ENCODE measurements around the gene PLD4.
"Not testable (repeated sequence)": the region's sequence is repeated elsewhere in the genome, so short reads cannot be mapped to it uniquely, and the experiment has no call there.

Gene PLD4

DNA sequence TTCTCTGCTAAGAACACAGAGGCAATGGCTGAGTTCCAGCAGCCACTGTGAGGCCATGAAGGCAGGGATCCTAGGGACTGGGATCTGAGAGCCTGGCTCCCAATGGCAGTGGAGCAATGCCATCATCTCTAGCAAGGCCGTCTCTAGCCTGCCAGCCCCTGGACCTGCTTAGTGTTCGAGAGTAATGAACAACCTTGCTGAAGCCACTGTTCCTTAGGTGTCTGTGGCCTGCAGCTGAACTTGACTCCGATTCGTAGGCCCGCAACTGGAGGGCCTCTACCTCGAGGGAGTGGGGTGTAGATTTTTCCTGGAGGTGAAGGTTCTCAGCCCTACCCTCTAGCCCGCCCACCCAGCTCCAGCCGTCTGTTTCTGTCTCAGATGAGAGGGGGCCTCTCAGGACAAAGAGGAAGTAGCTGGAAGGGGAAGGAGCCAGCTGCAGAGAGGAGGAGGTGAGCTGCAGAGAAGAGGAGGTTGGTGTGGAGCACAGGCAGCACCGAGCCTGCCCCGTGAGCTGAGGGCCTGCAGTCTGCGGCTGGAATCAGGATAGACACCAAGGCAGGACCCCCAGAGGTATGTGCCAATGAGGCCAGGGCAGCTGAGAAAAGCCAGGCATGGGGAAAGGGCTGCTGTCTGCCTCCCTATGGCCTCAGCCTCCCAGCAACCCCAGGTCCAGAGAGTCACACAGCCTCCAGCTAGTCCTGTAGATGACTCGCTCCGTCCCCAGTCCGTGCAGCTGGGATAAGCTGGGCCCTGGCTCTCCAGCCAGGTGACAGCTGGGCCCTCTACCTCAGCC, at the start of gene PLD4:
PLD4 (plus strand) TSS at position 459 of the 793 bp plus-strand sequence. CDS start 2,262 bp downstream, outside the sequence.
- no peak for DNase-seq

GRCh38 chr14:104875412-104875751, 49.3 kb upstream of the PLD4 start:
- DNase-seq, result no peak

GRCh38 chr14:104875811-104876210, 48.9 kb upstream of the PLD4 start:
- DNase-seq, result no peak

GRCh38 chr14:104876251-104876699, 48.4 kb upstream of the PLD4 start:
- peak; percentile 37 for DNase-seq

DNA sequence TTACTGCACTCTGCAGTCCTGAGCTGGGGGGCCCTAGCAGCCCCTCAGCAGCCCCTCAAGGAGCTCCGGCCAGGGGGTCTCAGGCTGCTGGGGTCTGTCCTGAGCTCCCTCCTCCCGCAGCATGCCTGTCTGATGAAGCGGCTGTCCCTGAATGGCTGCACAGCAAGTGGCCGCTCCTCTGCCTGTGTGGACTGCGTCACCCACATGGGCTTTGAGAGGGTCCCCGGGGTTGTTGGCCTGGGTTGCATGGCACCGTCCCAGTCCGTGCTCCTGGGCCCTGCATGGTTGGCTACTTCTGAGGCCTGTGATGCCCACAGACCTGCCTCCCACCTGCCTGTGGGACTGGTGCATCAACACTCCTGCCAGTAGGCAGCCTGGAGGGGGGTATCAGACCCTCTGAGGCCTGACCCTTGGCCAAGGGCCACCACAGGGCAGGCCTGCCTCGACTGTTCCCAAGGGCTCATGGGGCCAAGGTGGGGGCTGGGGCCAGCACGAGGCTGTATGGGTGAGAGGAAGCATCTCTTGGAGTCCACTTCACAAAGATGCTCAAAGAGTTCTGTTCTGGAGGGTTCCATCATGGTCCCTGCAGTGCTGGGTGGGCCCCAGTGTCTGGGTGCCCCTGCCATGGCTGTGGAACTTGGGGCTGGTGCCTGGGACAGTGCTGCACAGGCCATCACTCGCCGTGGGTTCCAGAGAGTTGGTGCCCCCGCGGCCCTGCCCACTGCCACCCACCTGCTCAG, 47.4 kb upstream of the PLD4 start:
- no peak for DNase-seq

- DNase-seq, result no peak
Measured at GRCh38 chr14:104877806-104878550, 46.7 kb upstream of the PLD4 start.

DNA sequence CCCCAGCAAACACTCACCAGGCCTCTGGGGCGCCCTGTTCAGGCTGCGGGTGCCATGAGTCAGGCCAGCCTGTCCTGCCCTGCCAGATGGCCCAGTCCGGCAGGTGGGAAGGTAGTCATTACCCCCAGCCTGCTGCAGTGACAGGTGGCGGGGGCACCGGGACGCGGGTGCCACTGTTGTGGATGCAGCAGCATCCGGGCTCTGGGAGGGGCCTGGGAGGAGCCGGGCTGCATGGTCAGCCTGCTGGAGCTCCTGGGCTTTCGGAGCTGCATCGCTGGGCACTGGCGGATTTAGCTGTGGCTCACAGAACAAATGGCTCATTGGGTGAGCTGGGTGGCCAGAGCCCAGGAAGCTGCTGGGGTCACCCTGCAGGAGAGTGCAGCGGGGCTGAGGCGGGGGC, 46.1 kb upstream of the PLD4 start:
- no peak for DNase-seq

DNA sequence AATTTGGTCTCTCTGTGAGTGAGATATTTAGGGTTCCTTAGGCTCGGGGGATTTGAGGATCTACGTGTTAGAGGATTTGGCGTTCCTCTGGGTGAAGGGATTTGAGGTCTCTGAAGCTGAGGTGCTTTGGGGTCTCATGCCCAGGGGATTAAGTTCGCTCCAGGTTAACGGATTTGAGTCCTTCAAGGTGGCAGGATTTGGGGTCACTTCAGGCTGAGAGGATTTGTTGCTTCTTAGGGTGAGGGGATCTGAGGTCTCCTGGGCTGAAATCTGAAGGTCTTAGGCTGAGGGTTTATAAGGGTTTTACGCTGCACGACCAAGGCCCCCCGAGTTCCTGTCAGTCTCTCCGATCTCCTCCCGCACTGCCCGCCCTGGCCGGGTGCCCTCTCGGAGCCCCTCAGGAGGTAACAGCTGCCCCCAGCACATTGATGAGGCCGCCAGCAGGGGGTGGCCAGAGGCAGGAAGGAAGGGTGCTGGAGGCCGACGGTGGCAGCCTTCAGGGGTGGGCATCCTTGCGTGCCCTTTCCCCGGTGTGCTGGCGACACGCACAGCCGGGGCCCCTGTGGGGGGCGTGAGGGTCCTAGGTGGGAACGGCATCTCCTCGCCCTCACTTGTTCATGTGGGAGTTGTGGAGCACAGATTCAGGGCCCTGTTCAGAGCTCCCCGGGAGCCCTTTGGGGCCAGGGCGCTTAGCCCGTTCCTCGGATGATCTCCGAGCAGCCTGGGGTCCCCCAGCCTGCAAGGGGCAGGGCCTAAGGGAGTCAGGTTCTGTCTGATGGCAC, 45.3 kb upstream of the PLD4 start:
- DNase-seq, result no peak

DNA sequence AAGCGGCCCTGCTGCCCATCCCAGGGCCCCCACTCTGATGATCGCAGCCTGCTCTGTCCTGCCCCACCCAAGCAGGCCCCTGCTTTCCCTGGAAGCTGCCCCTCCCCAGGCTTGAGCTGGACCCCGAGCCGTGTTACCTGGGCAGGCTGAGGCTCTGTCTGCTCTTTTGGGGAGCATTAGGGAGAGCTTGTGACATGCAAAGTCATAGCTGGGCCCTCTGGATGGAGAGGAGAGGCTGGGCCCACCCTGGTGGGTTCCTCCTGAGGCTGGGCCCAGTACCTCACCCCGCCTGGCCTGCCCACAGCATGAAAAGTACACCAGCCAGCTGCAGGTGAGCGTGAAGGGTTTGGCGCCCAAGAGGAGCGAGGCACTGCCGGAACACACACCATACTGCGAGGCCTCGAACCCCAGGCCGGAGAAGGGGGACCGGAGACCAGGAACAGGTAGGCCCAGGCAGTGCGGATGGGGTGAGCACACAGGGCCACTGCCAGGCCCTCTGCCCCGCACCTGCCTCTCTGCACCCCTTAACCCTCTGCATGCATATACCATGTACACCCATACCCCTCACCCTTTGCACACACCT, 44.6 kb upstream of the PLD4 start:
- DNase-seq, result no peak

GRCh38 chr14:104880584-104881210, 44.0 kb upstream of the PLD4 start:
- no peak for DNase-seq

- no peak for DNase-seq
Measured at GRCh38 chr14:104881369-104881979, 43.2 kb upstream of the PLD4 start.

DNA sequence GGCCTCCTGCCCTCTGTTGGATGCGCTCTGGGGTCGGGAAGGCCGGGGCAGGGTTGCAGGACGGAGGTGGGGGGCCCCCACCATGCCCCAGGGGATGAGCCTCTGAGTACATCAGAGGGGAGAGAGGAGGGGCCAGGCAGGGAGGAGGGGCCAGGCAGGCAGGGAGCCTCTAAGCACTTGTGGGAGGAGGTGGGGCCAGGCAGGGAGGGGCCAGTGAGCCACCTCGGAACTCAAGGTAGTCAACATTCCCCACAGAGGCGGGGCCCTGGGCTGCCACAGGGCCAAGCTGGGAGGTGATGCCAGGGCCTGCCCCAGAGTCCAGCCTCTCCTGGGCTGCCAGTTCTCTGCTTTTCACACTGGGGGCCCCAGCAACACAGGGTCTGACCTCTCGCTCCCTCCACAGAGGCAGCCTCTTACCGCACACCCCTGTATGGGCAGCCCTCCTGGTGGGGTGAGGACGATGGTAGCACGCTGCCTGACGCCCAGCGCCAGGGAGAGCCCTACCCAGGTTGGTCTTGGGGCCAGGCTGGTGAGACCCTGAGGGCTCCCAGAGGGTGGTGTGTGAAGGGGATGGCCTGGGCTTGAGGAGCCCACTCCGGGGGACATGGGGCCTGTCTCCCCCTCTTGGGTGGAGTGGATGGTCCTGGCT, 42.2 kb upstream of the PLD4 start:
- no peak for DNase-seq

DNA sequence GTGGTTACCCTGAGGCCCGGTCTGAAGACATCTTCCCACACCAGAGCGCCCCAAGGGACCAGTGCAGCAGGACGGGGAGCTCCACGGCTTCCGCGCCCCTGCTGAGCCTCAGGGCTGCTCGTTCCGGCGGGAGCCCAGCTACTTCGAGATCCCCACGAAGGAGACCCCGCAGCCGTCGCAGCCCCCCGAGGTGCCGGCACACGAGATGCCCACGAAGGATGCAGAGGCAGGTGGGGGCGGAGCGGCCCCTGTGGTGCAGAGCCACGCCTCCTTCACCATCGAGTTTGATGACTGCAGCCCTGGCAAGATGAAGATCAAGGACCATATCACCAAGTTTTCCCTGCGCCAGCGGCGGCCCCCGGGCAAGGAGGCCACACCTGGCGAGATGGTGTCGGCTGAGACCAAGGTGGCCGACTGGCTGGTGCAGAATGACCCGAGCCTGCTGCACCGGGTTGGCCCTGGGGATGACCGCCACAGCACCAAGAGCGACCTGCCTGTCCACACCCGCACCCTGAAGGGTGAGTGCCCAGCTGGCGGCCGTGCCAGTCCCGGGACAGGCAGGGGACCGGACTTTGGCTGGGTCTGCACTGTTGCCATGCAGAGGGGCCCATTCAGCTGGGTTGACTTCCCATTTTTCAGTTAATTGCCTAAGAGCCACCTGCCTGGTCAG, 41.6 kb upstream of the PLD4 start:
- no peak for DNase-seq

DNA sequence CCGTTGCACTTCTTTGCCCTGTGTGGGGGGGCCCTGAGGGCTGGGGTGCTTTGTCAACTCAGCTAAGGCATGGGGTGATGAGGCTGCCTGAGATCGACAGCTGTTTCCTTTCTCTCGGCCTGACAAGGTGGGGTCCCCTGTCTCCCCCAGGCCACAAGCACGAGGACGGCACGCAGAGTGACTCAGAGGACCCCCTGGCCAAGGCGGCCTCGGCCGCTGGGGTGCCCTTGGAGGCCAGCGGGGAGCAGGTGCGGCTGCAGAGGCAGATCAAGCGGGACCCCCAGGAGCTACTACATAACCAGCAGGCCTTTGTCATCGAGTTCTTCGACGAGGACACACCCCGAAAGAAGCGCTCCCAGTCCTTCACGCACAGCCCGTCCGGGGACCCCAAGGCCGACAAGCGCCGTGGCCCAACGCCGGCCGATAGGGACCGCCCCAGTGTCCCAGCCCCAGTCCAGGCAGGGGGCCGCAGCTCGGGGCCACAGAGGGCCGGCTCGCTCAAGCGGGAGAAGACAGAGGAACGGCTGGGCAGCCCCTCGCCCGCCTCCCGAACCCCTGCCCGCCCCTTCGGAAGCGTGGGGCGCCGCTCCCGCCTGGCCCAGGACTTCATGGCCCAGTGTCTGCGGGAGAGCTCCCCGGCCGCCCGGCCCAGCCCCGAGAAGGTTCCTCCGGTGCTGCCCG, 40.9 kb upstream of the PLD4 start:
- DNase-seq, result no peak

DNA sequence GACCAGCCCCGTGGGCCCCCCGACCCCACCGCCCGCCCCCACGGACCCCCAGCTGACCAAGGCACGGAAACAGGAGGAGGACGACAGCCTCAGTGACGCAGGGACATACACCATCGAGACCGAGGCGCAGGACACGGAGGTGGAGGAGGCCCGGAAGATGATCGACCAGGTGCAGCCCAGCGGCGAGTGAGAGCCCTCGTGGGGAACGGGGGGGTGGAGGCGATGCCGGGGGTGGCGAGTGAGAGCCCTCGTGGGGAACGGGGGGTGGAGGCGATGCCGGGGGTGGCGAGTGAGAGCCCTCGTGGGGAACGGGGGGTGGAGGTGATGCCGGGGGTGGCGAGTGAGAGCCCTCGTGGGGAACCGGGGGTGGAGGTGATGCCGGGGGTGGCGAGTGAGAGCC, 40.3 kb upstream of the PLD4 start:
- not testable (repeated sequence) for DNase-seq

DNA sequence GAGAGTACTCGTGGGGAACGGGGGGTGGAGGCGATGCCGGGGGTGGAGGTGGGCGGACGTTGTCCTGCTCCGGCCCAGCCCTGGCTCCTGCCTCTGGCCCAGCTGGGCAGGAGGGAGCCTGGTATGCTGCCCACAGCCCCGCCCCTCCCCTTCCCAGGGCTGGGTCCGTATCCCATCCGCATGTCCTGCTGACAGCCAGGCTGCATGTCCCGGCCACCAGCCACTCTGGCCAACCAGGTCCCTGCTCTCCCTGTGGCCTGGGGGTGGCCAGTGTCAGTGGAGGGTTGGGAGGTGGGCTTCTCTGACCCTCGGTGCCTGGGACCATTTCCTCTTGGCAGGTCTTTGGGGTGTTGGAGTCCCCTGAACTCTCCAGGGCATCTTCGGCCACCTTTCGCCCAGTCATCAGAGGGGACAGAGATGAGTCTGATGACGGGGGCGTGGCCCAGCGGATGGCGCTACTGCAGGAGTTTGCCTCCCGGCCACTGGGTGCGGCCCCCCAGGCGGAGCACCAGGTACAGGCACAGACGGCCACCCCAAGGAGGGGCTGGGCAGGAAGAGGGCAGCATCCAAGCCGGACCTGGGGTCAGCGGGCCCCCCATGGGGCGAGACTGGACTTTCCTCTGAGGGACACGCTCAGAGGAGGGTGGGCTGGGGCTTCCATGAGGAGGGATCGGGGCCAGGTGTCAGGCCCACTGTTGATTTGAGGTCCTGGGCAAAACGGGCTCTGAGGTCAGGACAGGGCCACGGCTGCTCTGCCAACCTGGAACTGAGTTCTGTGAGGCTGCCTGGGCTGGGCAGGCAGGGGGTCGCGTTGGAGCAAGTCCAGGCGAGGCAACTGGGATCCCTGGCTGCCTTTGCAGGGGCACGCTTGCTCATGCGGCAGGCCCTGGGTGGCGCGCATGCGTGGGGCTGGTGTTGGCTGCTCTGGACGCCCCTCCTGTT, 39.4 kb upstream of the PLD4 start:
- DNase-seq, result no peak

GRCh38 chr14:104885973-104886689, 38.5 kb upstream of the PLD4 start:
- DNase-seq, result no peak
